ENCODE results near the gene CLDN22. TPM values are rescaled to one million over a fixed set of nuclear protein-coding genes. Genes with fewer than 3 reads are reported as not detected.

CLDN22 gene
- polyA plus RNA-seq, 2 of the 4 experiments (the other 2 are of a cell fraction), result not detected

- Histone ChIP-seq H3K4me3 (no peak overlapping the region), H3K9me3 (no peaks in the 10 kb centered on the region), H3K4me1 (peaks cover 9% of the 10 kb centered on the region; the same call in 1 of the 3 replicates), H3K27ac (no peak overlapping the region), H3K4me2 (no peak overlapping the region)
- ATAC-seq (peak in 1 of 2 experiments; percentile 82; a peak in 3 of 6 replicates), DNase-seq (ENCODE audit: low read depth in 1 of 2, low spot score in 1 of 2) (peak; percentile 16 to 32), FAIRE-seq (no peak)
- TF ChIP-seq RCOR1 (IDR thresholded peaks at IDR 0.05; ENCODE audit: low read depth, low read length) (no peak), HMGXB4 (CRISPR knock-in tag; IDR thresholded peaks at IDR 0.05; ENCODE audit: borderline replicate concordance) (no peak), HOXA7 (CRISPR knock-in tag; IDR thresholded peaks at IDR 0.05) (no peak), RFX5 (IDR thresholded peaks at IDR 0.05) (no peak), ELK1 (IDR thresholded peaks at IDR 0.05; ENCODE audit: low read depth, low read length) (no peak), MAFK (IDR thresholded peaks at IDR 0.05; ENCODE audit: partially characterized antibody) (no peak), CBX2 (IDR thresholded peaks at IDR 0.05; ENCODE audit: borderline replicate concordance, low read depth) (no peak), ZC3H11A (IDR thresholded peaks at IDR 0.05) (no peak), FOSL2 (IDR thresholded peaks at IDR 0.05) (no peak), FOSL2 (CRISPR knock-in tag; IDR thresholded peaks at IDR 0.05) (no peak)
- ChIA-PET POLR2A (no interaction called here), CTCF (interaction anchor here (1.5 kb wide), 1 partner anchor 28 kb away, joined by 3 read pairs; no protein-coding TSS in a partner anchor)
- 74% methylated on average over 5 of the region's 5 CpGs for WGBS (ENCODE audit: missing lambda C conversion rate)
Observed at GRCh38 chr4:183289688-183290087, 30.4 kb downstream of the CLDN22 start.

- peaks cover 9% of the 10 kb centered on the region; the same call in 1 of the 3 replicates for H3K4me1 ChIP-seq
- ChIA-PET CTCF (interaction anchor here (1.5 kb wide), 1 partner anchor 27 kb away, joined by 3 read pairs; no protein-coding TSS in a partner anchor), POLR2A (no interaction called here)
- no peak overlapping the region for H3K4me3 ChIP-seq
- FAIRE-seq (no peak), DNase-seq (ENCODE audit: low read depth in 1 of 2, low spot score in 1 of 2) (peak in 1 of 2 experiments; percentile 4), ATAC-seq (peak; percentile 50 to 58; a peak in 3 of 6 replicates)
- TF ChIP-seq JUNB (IDR thresholded peaks at IDR 0.05) (no peak), RARB (CRISPR knock-in tag; IDR thresholded peaks at IDR 0.05) (no peak), ESRRA (IDR thresholded peaks at IDR 0.05; ENCODE audit: borderline replicate concordance, low read length) (no peak), MAFK (IDR thresholded peaks at IDR 0.05; ENCODE audit: partially characterized antibody) (no peak), RNF2 (IDR thresholded peaks at IDR 0.05; ENCODE audit: borderline replicate concordance, low read depth) (no peak), FOXS1 (CRISPR knock-in tag; IDR thresholded peaks at IDR 0.05) (no peak), SMC3 (IDR thresholded peaks at IDR 0.05) (no peak), FOSB (CRISPR knock-in tag; IDR thresholded peaks at IDR 0.05) (no peak), ATOH8 (CRISPR knock-in tag; IDR thresholded peaks at IDR 0.05; ENCODE audit: low read depth) (no peak), HMGXB4 (CRISPR knock-in tag; IDR thresholded peaks at IDR 0.05; ENCODE audit: borderline replicate concordance) (no peak), MYC (IDR thresholded peaks at IDR 0.05; ENCODE audit: borderline replicate concordance, low read length) (no peak), EHMT2 (IDR thresholded peaks at IDR 0.05; ENCODE audit: low read depth) (no peak), NR3C1 (IDR thresholded peaks at IDR 0.05) (no peak), SREBF2 (IDR thresholded peaks at IDR 0.05) (no peak), CHD4 (IDR thresholded peaks at IDR 0.05; ENCODE audit: borderline replicate concordance) (no peak), HOXB5 (CRISPR knock-in tag; IDR thresholded peaks at IDR 0.05) (no peak), PBX3 (IDR thresholded peaks at IDR 0.05) (no peak), RFX5 (IDR thresholded peaks at IDR 0.05) (no peak)
- WGBS (ENCODE audit: missing lambda C conversion rate), result 92% methylated on average over 2 of the region's 2 CpGs
- no peaks in the 10 kb centered on the region for H3K9me3 ChIP-seq
- H3K4me2 ChIP-seq, result no peak overlapping the region
- no peak overlapping the region for H3K27ac ChIP-seq
Observed at GRCh38 chr4:183288955-183289354, 31.1 kb downstream of the CLDN22 start.
